Progenitor cell of endocrine pancreas (in vitro differentiated cells): ENCODE measurements around the gene SH2D7. TPM values are rescaled to one million over a fixed set of nuclear protein-coding genes. Genes with fewer than 3 reads are reported as not detected.

ENCODE experiments used
- DNase-seq: peaks from one replicate; pipeline ENCODE4 v3.0.0; 2021; ENCODE audit warnings: low spot score; ENCODE audit not compliant: unreplicated experiment
- H3K27ac Mint-ChIP-seq: 2 replicates; pipeline ENCODE4 v1.8.0; 2021; ENCODE audit warnings: mild to moderate bottlenecking, moderate library complexity, mixed read lengths
- H3K27me3 Mint-ChIP-seq: 2 replicates; pipeline ENCODE4 v1.8.0; 2021; ENCODE audit warnings: mixed read lengths
- H3K36me3 Mint-ChIP-seq: 2 replicates; pipeline ENCODE4 v1.8.0; 2022; ENCODE audit warnings: mixed read lengths; ENCODE audit not compliant: insufficient read depth
- H3K4me1 Mint-ChIP-seq: 2 replicates; pipeline ENCODE4 v1.8.0; 2021; ENCODE audit warnings: low read depth, mixed read lengths
- H3K4me3 Mint-ChIP-seq: 2 replicates; pipeline ENCODE4 v1.8.0; 2021; ENCODE audit warnings: low read depth, mild to moderate bottlenecking, moderate library complexity, mixed read lengths
- H3K9me3 Mint-ChIP-seq: 2 replicates; pipeline ENCODE4 v1.8.0; 2021; ENCODE audit warnings: low read depth, mixed read lengths
- total RNA-seq: library from RNA; stranded (reverse); gene quantifications from 2 replicates; pipeline ENCODE4 v1.2.1, GENCODE V29; 2021
- TF ChIP-seq, protein P1 (sequence below): fragments of 200-600 bp; sonication (generic); IDR thresholded peaks from one replicate; pipeline ENCODE4 v1.5.0; 2021; ENCODE audit warnings: antibody characterized with exemption, mild to moderate bottlenecking; ENCODE audit not compliant: unreplicated experiment

The SH2D7 gene
- total RNA-seq, 1 donor from 2014 or later = not detected

DNA sequence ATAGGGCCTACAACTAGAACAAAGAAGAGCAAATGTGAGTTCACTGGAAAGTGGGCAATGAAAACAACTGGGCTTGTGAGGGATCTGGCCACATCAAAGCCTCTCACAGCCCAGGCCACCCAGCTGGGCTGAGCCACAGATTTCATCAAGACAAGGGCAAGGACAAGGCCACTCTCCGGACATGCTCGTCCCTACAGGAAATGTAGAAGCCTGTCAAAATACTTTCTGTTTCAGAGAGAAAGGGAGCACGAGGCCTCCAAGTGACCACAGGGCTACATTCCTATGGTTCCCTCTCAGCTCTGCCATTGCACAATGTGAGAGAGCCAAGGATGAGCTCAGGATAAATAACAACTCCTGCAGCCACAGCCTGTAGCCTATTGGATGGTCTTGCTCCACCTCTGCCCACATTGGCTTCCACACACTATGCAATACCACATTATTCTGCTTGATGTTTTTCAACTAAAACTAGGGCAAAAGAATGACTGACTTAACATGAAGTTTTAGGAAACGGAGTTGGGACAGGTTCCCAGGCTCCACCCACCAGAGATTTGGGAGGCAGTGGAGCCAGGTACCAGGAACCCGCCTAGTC, 27.0 kb upstream of the SH2D7 start:
- DNase-seq = no peak
- peaks cover 14% of the 10 kb centered on the region for H3K27me3 Mint-ChIP-seq
- no peaks in the 10 kb centered on the region for H3K36me3 Mint-ChIP-seq
- no peak overlapping the region for H3K27ac Mint-ChIP-seq
- H3K4me3 Mint-ChIP-seq = no peak overlapping the region
- H3K9me3 Mint-ChIP-seq = no peaks in the 10 kb centered on the region
- peaks cover 21% of the 10 kb centered on the region for H3K4me1 Mint-ChIP-seq
- TF ChIP-seq, protein P1, sequence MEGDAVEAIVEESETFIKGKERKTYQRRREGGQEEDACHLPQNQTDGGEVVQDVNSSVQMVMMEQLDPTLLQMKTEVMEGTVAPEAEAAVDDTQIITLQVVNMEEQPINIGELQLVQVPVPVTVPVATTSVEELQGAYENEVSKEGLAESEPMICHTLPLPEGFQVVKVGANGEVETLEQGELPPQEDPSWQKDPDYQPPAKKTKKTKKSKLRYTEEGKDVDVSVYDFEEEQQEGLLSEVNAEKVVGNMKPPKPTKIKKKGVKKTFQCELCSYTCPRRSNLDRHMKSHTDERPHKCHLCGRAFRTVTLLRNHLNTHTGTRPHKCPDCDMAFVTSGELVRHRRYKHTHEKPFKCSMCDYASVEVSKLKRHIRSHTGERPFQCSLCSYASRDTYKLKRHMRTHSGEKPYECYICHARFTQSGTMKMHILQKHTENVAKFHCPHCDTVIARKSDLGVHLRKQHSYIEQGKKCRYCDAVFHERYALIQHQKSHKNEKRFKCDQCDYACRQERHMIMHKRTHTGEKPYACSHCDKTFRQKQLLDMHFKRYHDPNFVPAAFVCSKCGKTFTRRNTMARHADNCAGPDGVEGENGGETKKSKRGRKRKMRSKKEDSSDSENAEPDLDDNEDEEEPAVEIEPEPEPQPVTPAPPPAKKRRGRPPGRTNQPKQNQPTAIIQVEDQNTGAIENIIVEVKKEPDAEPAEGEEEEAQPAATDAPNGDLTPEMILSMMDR = no peak

DNA sequence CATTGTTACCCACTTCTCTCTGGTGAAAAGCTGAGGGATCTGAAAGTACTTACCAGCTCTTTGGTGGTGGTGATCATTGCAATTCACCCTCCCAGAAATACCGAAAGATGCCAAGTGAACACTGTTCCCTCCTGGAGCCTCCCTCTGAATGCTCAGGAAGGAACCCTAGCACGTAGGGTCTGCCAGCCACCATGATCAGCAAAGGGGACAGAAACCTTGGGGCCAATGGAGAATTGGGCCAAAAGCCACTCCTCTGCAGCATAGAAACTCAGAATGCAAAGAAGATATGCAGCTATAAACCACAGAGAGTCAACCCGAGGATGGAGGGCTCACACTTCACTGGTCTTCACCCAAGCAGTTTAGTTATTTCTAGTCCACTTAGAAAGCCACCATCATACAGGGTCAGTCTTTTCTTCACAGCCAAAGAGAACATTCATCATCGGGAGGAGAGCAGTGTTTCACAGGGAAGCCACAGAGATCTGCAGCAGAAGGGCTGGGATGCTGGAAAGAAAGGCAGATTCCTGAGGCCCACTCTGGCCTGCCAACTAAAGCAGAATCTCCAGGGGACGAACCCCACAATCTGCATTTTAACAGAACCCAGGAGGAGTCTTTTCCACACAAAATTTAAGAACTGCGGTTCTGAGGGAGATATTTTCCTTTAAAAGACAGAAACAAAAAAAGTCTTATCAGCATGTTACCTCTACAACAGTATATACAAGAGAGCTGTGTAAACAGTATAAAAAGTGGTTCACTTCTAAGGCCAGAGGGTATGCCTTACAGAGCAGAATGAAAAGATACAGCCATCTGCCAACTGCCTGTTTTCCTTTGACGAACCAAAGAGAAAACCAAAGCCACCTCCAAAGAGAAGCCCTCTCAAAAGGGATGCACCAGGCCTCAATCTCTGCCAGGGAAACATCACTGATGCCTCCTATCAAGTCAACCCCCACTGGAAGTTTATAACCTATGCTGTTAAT, 26.1 kb upstream of the SH2D7 start:
- Mint-ChIP-seq H3K4me1 (peaks cover 21% of the 10 kb centered on the region), H3K9me3 (no peaks in the 10 kb centered on the region), H3K27ac (no peak overlapping the region), H3K36me3 (no peaks in the 10 kb centered on the region), H3K27me3 (peaks cover 14% of the 10 kb centered on the region), H3K4me3 (no peak overlapping the region)
- DNase-seq = no peak
- TF ChIP-seq, protein P1 = no peak

DNA sequence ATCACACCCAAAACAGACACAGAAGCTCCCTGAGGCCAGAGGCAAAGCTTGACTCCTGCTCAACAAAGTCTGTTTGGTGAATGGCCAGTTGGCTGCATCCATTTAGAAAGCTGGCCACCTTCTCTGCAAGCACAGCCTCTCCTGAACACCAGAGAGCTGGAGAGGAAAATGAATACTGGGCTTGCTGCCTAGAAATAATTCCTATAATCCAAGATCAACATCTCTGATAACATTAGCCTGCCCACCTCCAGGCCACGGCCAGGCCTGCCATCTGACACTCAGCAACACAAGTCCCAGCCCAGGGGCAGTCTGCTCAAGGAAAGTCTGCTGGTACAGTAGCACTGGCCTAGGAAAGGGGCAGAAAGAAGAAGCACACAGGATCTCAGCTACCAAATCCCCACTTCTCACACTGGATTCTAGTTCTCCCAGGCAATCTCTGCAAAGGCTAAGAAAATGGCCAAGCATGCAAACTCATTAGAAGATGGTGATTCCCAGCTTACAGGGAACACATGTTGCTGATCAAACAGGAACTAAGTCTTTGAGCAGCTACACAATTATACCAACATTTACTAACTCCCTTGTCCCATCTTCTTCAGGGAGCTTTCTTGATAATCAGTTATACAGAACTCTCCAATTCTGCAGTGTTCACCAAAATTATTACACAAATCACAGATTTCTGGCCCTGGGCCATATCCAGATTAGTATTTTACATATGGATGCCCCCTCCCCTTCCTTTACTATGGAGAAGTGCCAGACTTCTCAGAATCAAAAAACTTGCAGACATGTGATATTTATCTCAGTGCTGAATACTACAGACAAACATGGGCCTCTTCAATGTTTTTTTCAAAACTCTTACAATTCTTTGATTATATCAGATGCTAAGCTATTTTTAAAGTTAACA, 24.8 kb upstream of the SH2D7 start:
- H3K27me3 Mint-ChIP-seq = peaks cover 9% of the 10 kb centered on the region
- no peak overlapping the region for H3K27ac Mint-ChIP-seq
- no peaks in the 10 kb centered on the region for H3K36me3 Mint-ChIP-seq
- TF ChIP-seq, protein P1 = no peak
- H3K4me1 Mint-ChIP-seq = peaks cover 16% of the 10 kb centered on the region
- H3K4me3 Mint-ChIP-seq = no peak overlapping the region
- no peaks in the 10 kb centered on the region for H3K9me3 Mint-ChIP-seq
- no peak for DNase-seq

DNA sequence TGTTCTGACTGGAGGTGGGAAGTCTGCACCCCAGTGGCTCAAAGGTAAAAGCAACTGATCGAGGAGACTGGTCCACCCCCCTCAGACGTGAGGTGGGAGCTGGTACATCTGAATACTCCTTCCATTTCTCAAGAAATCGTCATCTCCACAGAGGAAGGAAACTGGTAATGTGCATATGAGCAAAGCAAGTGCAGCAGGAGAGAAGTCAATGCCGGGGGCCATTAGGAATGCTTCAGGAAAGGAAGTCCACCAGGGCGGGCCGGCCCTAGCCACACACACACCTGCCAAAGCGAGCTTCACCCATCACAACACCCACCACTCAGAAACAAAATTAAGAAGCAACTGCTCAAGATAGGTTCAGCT, 23.3 kb upstream of the SH2D7 start:
- Mint-ChIP-seq H3K27me3 (peaks cover 9% of the 10 kb centered on the region), H3K9me3 (no peaks in the 10 kb centered on the region), H3K27ac (no peak overlapping the region), H3K4me3 (no peak overlapping the region), H3K4me1 (peaks cover 13% of the 10 kb centered on the region), H3K36me3 (no peaks in the 10 kb centered on the region)
- DNase-seq = no peak
- TF ChIP-seq, protein P1 = no peak

DNA sequence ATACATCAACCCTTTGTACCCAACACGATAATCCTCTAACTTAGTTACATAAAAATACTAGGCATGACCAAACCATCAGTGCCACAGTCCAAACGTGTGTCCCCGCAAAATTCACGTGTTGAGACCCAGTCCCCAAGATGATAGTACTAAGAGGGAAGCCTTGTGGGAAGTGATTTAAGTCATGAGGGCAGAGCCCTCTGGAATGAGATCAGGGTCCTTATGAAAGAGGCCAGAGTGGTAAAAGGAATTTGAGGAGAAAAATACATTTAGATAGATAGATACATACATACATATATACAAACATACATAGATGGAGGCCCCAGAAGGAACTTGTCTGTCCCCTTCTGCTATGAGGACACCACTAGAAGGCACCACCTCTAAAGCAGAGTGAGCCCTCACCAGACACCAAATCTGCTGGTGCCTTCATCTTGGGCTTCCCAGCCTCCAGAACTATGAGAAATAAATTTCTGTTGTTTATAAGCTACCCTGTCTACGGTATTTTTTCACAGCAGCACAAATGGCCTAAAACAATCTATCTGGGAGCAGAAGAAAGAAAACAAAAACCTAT, 22.8 kb upstream of the SH2D7 start:
- no peak for DNase-seq
- H3K4me1 Mint-ChIP-seq = peaks cover 13% of the 10 kb centered on the region
- TF ChIP-seq, protein P1 = no peak
- no peak overlapping the region for H3K27ac Mint-ChIP-seq
- no peaks in the 10 kb centered on the region for H3K9me3 Mint-ChIP-seq
- H3K4me3 Mint-ChIP-seq = no peak overlapping the region
- H3K36me3 Mint-ChIP-seq = no peaks in the 10 kb centered on the region
- peaks cover 13% of the 10 kb centered on the region for H3K27me3 Mint-ChIP-seq
